ENCODE results near the gene SLC25A31.

Gene SLC25A31

GRCh38 chr4:127730142-127730913, at the start of gene SLC25A31:
Gene SLC25A31, plus strand, starts transcription at chr4:127730400. Its CDS starts 146 bp downstream, at chr4:127730546.
- no peak for DNase-seq (ENCODE audit: low spot score)

- DNase-seq (ENCODE audit: low spot score) = no peak
Observed at GRCh38 chr4:127685292-127685691, 44.9 kb upstream of the SLC25A31 start.

- no peak for DNase-seq (ENCODE audit: low spot score)
Observed at GRCh38 chr4:127686658-127687057, 43.5 kb upstream of the SLC25A31 start.

GRCh38 chr4:127687580-127687979, 42.6 kb upstream of the SLC25A31 start:
- DNase-seq (ENCODE audit: low spot score) = no peak

GRCh38 chr4:127698789-127699200, 31.4 kb upstream of the SLC25A31 start:
- DNase-seq (ENCODE audit: low spot score) = peak; percentile 12

- DNase-seq (ENCODE audit: low spot score) = no peak
Observed at GRCh38 chr4:127708985-127709384, 21.2 kb upstream of the SLC25A31 start.

GRCh38 chr4:127709456-127709855, 20.7 kb upstream of the SLC25A31 start:
- no peak for DNase-seq (ENCODE audit: low spot score)

GRCh38 chr4:127731406-127731805, 1.2 kb downstream of the SLC25A31 start:
- no peak for DNase-seq (ENCODE audit: low spot score)

- DNase-seq (ENCODE audit: low spot score) = peak; percentile 46
Observed at GRCh38 chr4:127732623-127733328, 2.6 kb downstream of the SLC25A31 start.

GRCh38 chr4:127734976-127735375, 4.8 kb downstream of the SLC25A31 start:
- no peak for DNase-seq (ENCODE audit: low spot score)

GRCh38 chr4:127737295-127737694, 7.1 kb downstream of the SLC25A31 start:
- DNase-seq (ENCODE audit: low spot score) = no peak

GRCh38 chr4:127741247-127741646, 11.0 kb downstream of the SLC25A31 start:
- no peak for DNase-seq (ENCODE audit: low spot score)

GRCh38 chr4:127747883-127748282, 17.7 kb downstream of the SLC25A31 start:
- no peak for DNase-seq (ENCODE audit: low spot score)

- DNase-seq (ENCODE audit: low spot score) = no peak
Observed at GRCh38 chr4:127748957-127749356, 18.8 kb downstream of the SLC25A31 start.

- no peak for DNase-seq (ENCODE audit: low spot score)
Observed at GRCh38 chr4:127756906-127757305, 26.7 kb downstream of the SLC25A31 start.

- no peak for DNase-seq (ENCODE audit: low spot score)
Observed at GRCh38 chr4:127759228-127759820, 29.1 kb downstream of the SLC25A31 start.

GRCh38 chr4:127759893-127760292, 29.7 kb downstream of the SLC25A31 start:
- no peak for DNase-seq (ENCODE audit: low spot score)

GRCh38 chr4:127771535-127772275, 41.5 kb downstream of the SLC25A31 start:
- no peak for DNase-seq (ENCODE audit: low spot score)

GRCh38 chr4:127772769-127773671, 42.8 kb downstream of the SLC25A31 start:
- DNase-seq (ENCODE audit: low spot score) = no peak

GRCh38 chr4:127775843-127776242, 45.6 kb downstream of the SLC25A31 start:
- no peak for DNase-seq (ENCODE audit: low spot score)

- DNase-seq (ENCODE audit: low spot score) = no peak
Observed at GRCh38 chr4:127776620-127777019, 46.4 kb downstream of the SLC25A31 start.
